Measurements from ENCODE around the gene C11orf58.

DNA sequence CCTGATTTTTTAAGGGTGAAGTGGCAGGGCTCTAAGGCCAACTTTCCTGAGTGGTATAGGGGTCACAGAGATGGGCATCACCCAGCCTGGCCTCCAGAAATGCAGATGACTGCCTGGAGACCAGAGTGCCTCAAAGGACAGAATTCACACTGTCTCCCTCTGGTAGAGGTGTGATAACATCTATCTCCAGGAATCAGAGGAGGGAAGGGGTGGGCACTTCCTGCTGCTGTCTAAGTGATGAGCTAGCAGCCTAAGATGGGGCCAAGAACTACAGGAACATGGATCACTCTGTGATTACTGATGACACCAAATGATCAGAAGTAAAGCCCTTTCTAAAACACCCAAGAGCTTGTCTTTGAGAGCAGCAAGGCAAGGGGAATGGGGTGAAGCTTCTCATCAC is 61.9 kb downstream of the C11orf58 start:
- TF ChIP-seq, protein P1, sequence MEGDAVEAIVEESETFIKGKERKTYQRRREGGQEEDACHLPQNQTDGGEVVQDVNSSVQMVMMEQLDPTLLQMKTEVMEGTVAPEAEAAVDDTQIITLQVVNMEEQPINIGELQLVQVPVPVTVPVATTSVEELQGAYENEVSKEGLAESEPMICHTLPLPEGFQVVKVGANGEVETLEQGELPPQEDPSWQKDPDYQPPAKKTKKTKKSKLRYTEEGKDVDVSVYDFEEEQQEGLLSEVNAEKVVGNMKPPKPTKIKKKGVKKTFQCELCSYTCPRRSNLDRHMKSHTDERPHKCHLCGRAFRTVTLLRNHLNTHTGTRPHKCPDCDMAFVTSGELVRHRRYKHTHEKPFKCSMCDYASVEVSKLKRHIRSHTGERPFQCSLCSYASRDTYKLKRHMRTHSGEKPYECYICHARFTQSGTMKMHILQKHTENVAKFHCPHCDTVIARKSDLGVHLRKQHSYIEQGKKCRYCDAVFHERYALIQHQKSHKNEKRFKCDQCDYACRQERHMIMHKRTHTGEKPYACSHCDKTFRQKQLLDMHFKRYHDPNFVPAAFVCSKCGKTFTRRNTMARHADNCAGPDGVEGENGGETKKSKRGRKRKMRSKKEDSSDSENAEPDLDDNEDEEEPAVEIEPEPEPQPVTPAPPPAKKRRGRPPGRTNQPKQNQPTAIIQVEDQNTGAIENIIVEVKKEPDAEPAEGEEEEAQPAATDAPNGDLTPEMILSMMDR (IDR thresholded peaks at IDR 0.05 in 4 of 5, conservative IDR thresholded peaks at IDR 0.05 in 1 of 5): no peak
- no peak for TF ChIP-seq POLR2A (IDR thresholded peaks at IDR 0.05)
